Keratinocyte (primary cell): ENCODE data around the gene TSHZ2. TPM values are rescaled to one million over a fixed set of nuclear protein-coding genes. Genes with fewer than 3 reads are reported as not detected.

ENCODE experiments used
- DNase-seq: peaks from one replicate; pipeline ENCODE4 v3.0.0-alpha.2; 2011; ENCODE audit warnings: low read depth, missing footprints, low spot score
- FAIRE-seq: peaks from 2 replicates; lab custom pipeline; 2011; peaks lifted over from hg19 to GRCh38; lab: Jason Lieb, UNC
- H2AFZ ChIP-seq: 2 replicates; pipeline ENCODE4 v1.6.0; 2012; ENCODE audit warnings: low read length, control low read depth, inconsistent platforms; ENCODE audit not compliant: control insufficient read depth
- H3K27ac ChIP-seq: 2 replicates; pipeline ENCODE4 v1.5.1; 2011; ENCODE audit warnings: low read length; ENCODE audit not compliant: control insufficient read depth, insufficient read depth
- H3K27me3 ChIP-seq: 3 replicates; pipeline ENCODE4 v1.6.0; 2011; ENCODE audit warnings: low read length; ENCODE audit not compliant: control insufficient read depth, insufficient read depth; ENCODE audit errors: extremely low read depth
- H3K36me3 ChIP-seq, 2 experiments: 2 replicates in 1 of 2; 3 replicates in 1 of 2; pipeline ENCODE4 v1.5.1; 2011; ENCODE audit warnings: low read length in 2 of 2, mild to moderate bottlenecking in 1 of 2; ENCODE audit not compliant: control insufficient read depth in 2 of 2, insufficient read depth in 2 of 2; ENCODE audit errors: extremely low read depth in 1 of 2
- H3K4me1 ChIP-seq: 3 replicates; pipeline ENCODE4 v1.5.1; 2011; ENCODE audit warnings: low read length; ENCODE audit not compliant: control insufficient read depth, insufficient read depth; ENCODE audit errors: extremely low read depth
- H3K4me2 ChIP-seq: 3 replicates; pipeline ENCODE4 v1.6.0; 2011; ENCODE audit warnings: low read depth, low read length; ENCODE audit not compliant: control insufficient read depth, insufficient read depth; ENCODE audit errors: extremely low read depth
- H3K4me3 ChIP-seq, 3 experiments: fragments of 200-600 bp in 1 of 3; sonication (generic) in 1 of 3; 2 replicates in 2 of 3; 3 replicates in 1 of 3; pipeline ENCODE4 v1.5.1; 2011 to 2016; ENCODE audit warnings: low read length in 3 of 3, mild to moderate bottlenecking in 3 of 3, control low read depth in 2 of 3, inconsistent platforms in 1 of 3, low read depth in 1 of 3, mixed read lengths in 1 of 3, mixed run types in 1 of 3, moderate library complexity in 1 of 3; ENCODE audit not compliant: control insufficient read depth in 2 of 3, insufficient read depth in 2 of 3; ENCODE audit errors: extremely low read depth in 1 of 3
- H3K79me2 ChIP-seq: 2 replicates; pipeline ENCODE4 v1.6.0; 2012; ENCODE audit warnings: low read length; ENCODE audit not compliant: control insufficient read depth, insufficient read depth
- H3K9ac ChIP-seq: 3 replicates; pipeline ENCODE4 v1.6.0; 2011; ENCODE audit warnings: low read length; ENCODE audit not compliant: control insufficient read depth, insufficient read depth; ENCODE audit errors: extremely low read depth
- H3K9me1 ChIP-seq: 3 replicates; pipeline ENCODE4 v1.6.0; 2011; ENCODE audit warnings: low read length; ENCODE audit not compliant: control insufficient read depth, insufficient read depth; ENCODE audit errors: extremely low read depth
- H3K9me3 ChIP-seq: 2 replicates; pipeline ENCODE4 v1.5.1; 2012; ENCODE audit warnings: low read depth, low read length; ENCODE audit not compliant: control insufficient read depth
- H4K20me1 ChIP-seq: 3 replicates; pipeline ENCODE4 v1.6.0; 2011; ENCODE audit warnings: low read length; ENCODE audit not compliant: control insufficient read depth, insufficient read depth; ENCODE audit errors: extremely low read depth
- EZH2 ChIP-seq: IDR thresholded peaks from one replicate; pipeline ENCODE4 v1.6.1; 2012; ENCODE audit warnings: inconsistent platforms, mild to moderate bottlenecking, low read length, moderate library complexity
- dilution Hi-C: fragments of 300-500 bp; cut with MboI; formaldehyde crosslinking; loops from one replicate; pipeline ENCODE4 v1.7.0; 2020; ENCODE audit warnings: low sequenced_read_pairs; ENCODE audit not compliant: extremely low pct_ligation_motif_present
- polyA plus RNA-seq, 5 experiments: library from polyadenylated mRNA; depleted of rRNA in 3 of 5; stranded (reverse) in 3 of 5; stranded (forward) in 1 of 5; unstranded in 1 of 5; fragments of >200 nt; gene quantifications; 1 replicate in 1 of 5; 2 replicates in 3 of 5; 3 replicates in 1 of 5; pipeline versions ENCODE4 v1.2.1 to v1.2.3, GENCODE V29; 2011 to 2012; ENCODE audit warnings: missing spikeins in 2 of 5, low read depth in 1 of 5, low replicate concordance in 1 of 5
- TF ChIP-seq, protein P1 (sequence below), 3 experiments: IDR thresholded peaks in 1 of 3; conservative IDR thresholded peaks in 1 of 3; optimal IDR thresholded peaks in 1 of 3; 2 replicates in 2 of 3; 3 replicates in 1 of 3; pipeline versions ENCODE3 to v1.5.1; 2011; ENCODE audit warnings: low read length in 3 of 3, mild to moderate bottlenecking in 3 of 3, moderate library complexity in 2 of 3, control low read depth in 1 of 3, inconsistent platforms in 1 of 3; ENCODE audit not compliant: insufficient read depth in 2 of 3; ENCODE audit errors: extremely low read depth in 1 of 3

TSHZ2 gene
- polyA plus RNA-seq, 1 donor (not counting 4 experiments of a cell fraction or from before 2014, with no cell fraction given): 1.1 TPM

DNA sequence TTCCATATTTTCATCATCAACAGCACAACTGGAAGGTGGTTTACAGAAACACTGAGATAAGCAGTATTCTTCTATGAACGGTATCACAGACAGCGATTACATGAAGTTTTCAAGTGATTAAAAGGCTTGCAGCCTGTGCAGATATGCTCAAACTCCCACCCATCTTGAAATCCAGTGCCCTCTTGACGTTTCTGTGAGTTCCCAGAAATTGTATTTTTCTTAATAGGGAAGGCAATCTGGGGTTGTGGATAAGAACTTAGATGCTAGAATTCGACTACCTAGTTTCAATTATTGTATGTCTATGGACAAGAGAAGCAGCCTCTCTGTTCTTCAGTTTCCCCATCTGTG, 331.2 kb downstream of the TSHZ2 start:
- no peaks in the 10 kb centered on the region for H3K36me3 ChIP-seq
- DNase-seq (no peak), FAIRE-seq (no peak)
- no peaks in the 10 kb centered on the region for H3K9me3 ChIP-seq
- dilution Hi-C loops: no loop called here
- no peaks in the 10 kb centered on the region for H3K9me1 ChIP-seq
- H3K4me3 ChIP-seq: no peak overlapping the region
- no peak overlapping the region for H3K4me2 ChIP-seq
- no peak overlapping the region for H3K9ac ChIP-seq
- H3K27ac ChIP-seq: no peak overlapping the region
- H3K27me3 ChIP-seq: no peaks in the 10 kb centered on the region
- no peak for TF ChIP-seq EZH2
- TF ChIP-seq, protein P1, sequence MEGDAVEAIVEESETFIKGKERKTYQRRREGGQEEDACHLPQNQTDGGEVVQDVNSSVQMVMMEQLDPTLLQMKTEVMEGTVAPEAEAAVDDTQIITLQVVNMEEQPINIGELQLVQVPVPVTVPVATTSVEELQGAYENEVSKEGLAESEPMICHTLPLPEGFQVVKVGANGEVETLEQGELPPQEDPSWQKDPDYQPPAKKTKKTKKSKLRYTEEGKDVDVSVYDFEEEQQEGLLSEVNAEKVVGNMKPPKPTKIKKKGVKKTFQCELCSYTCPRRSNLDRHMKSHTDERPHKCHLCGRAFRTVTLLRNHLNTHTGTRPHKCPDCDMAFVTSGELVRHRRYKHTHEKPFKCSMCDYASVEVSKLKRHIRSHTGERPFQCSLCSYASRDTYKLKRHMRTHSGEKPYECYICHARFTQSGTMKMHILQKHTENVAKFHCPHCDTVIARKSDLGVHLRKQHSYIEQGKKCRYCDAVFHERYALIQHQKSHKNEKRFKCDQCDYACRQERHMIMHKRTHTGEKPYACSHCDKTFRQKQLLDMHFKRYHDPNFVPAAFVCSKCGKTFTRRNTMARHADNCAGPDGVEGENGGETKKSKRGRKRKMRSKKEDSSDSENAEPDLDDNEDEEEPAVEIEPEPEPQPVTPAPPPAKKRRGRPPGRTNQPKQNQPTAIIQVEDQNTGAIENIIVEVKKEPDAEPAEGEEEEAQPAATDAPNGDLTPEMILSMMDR (optimal IDR thresholded peaks at IDR 0.05 in 1 of 3, IDR thresholded peaks at IDR 0.05 in 1 of 3, conservative IDR thresholded peaks at IDR 0.05 in 1 of 3; ENCODE audit: extremely low read depth in 1 of 3, insufficient read depth in 2 of 3, low read length in 3 of 3): no peak
- no peaks in the 10 kb centered on the region for H3K79me2 ChIP-seq
- no peaks in the 10 kb centered on the region for H4K20me1 ChIP-seq
- H2AFZ ChIP-seq: no peak overlapping the region
- H3K4me1 ChIP-seq: no peaks in the 10 kb centered on the region

DNA sequence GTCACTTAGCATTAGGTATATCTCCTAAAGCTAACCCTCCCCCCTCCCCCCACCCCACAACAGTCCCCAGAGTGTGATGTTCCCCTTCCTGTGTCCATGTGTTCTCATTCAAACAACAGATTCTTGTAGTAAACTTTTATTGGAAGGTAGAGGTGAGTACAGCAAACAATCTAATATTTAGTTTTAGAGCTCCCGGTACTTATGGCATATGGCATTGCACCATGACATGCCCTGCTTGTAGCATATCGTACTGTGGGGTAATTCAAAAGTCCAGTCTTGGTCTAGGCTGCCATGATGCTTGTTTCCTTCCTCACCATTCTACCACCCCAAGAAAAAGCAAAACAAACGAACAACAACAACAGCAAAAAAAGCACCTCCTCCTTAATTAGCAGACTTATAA, 332.0 kb downstream of the TSHZ2 start:
- Histone ChIP-seq H2AFZ (no peak overlapping the region), H3K4me3 (no peak overlapping the region), H3K27ac (no peak overlapping the region), H3K9me3 (no peaks in the 10 kb centered on the region), H3K9me1 (no peaks in the 10 kb centered on the region), H4K20me1 (no peaks in the 10 kb centered on the region), H3K9ac (no peak overlapping the region), H3K4me2 (no peak overlapping the region), H3K79me2 (no peaks in the 10 kb centered on the region), H3K27me3 (no peaks in the 10 kb centered on the region), H3K36me3 (no peaks in the 10 kb centered on the region), H3K4me1 (no peaks in the 10 kb centered on the region)
- dilution Hi-C loops: no loop called here
- DNase-seq (no peak), FAIRE-seq (no peak)
- TF ChIP-seq, protein P1 (optimal IDR thresholded peaks at IDR 0.05 in 1 of 3, IDR thresholded peaks at IDR 0.05 in 1 of 3, conservative IDR thresholded peaks at IDR 0.05 in 1 of 3; ENCODE audit: extremely low read depth in 1 of 3, insufficient read depth in 2 of 3, low read length in 3 of 3): no peak
- no peak for TF ChIP-seq EZH2
